Transverse colon (tissue), 4 donors: Measurements from ENCODE around the gene SRXN1. TPM values are rescaled to one million over a fixed set of nuclear protein-coding genes. Genes with fewer than 3 reads are reported as not detected.

Experiments
- DNase-seq: peaks from one replicate; pipeline ENCODE4 v3.0.0-alpha.2; 2019
- H3K27ac ChIP-seq, 4 donors: fragments of 200-600 bp; sonication (generic); 2 replicates each; pipeline ENCODE4 v1.5.1; 2016 to 2018; ENCODE audit warnings: inconsistent platforms in 4 of 4
- H3K27me3 ChIP-seq: fragments of 200-600 bp; sonication (generic); 2 replicates; pipeline ENCODE4 v1.5.1; 2017; ENCODE audit warnings: inconsistent platforms
- H3K36me3 ChIP-seq, 4 donors: fragments of 200-600 bp; sonication (generic); 2 replicates each; pipeline ENCODE4 v1.5.1; 2017 to 2019; ENCODE audit warnings: inconsistent platforms in 4 of 4
- H3K4me1 ChIP-seq, 4 donors: fragments of 200-600 bp; sonication (generic); 2 replicates each; pipeline ENCODE4 v1.5.1; 2017 to 2020; ENCODE audit warnings: inconsistent platforms in 4 of 4
- H3K4me3 ChIP-seq, 4 donors: fragments of 200-600 bp; sonication (generic); 1 replicate in 1 of 4; 2 replicates in 3 of 4; pipeline versions ENCODE4 v1.5.1 to v1.6.1; 2017 to 2019; ENCODE audit warnings: inconsistent platforms in 4 of 4
- H3K9me3 ChIP-seq, 2 donors: fragments of 200-600 bp; sonication (generic); 2 replicates each; pipeline ENCODE4 v1.5.1; 2017 to 2019; ENCODE audit warnings: inconsistent platforms in 2 of 2
- EP300 ChIP-seq: sonication (generic); formaldehyde crosslinking; IDR thresholded peaks from one replicate; pipeline ENCODE4 v1.6.1; 2017; ENCODE audit warnings: antibody characterized with exemption, low read depth
- POLR2A ChIP-seq: fragments of 450-650 bp; IDR thresholded peaks from one replicate; pipeline ENCODE4 v1.6.1; 2016; ENCODE audit warnings: antibody characterized with exemption, mild to moderate bottlenecking, moderate library complexity
- POLR2AphosphoS5 ChIP-seq, 3 donors: sonication (generic); formaldehyde crosslinking; IDR thresholded peaks; one replicate each; pipeline ENCODE4 v1.6.1; 2016; ENCODE audit warnings: antibody characterized with exemption in 3 of 3
- WGBS, 2 donors: methylation state at CpG; one replicate each; pipeline ENCODE4 v1.1.5; 2018; ENCODE audit warnings: low coverage in 1 of 2; 5-methylcytosine and 5-hydroxymethylcytosine counted together
- in situ Hi-C, 4 donors: fragments of 200-750 bp; cut with MboI; loops; one replicate each; pipeline versions ENCODE4 v1.15.0 to v1.15.1; 2017; ENCODE audit warnings: low sequenced_read_pairs in 3 of 4, low pct_ligation_motif_present in 1 of 4, low pct_unique_long_range_greater_than_20kb in 1 of 4
- intact Hi-C: fragments of 100-400 bp; cut with DNase I; formaldehyde crosslinking; loops from one replicate; pipeline ENCODE4 v1.15.1; 2023; ENCODE audit warnings: low total_unique reads
- total RNA-seq, 4 donors: library from RNA; depleted of rRNA; stranded (reverse); fragments of >200 nt; gene quantifications; one replicate each; pipeline ENCODE4 v1.1.0, GENCODE V29; 2016
- TF ChIP-seq, protein P1 (sequence below), 5 experiments: fragments of 200-600 bp in 3 of 5; fragments of 450-650 bp in 2 of 5; sonication (generic) in 3 of 5; IDR thresholded peaks; 1 replicate in 2 of 5; 2 replicates in 3 of 5; pipeline ENCODE4 v1.5.1; 2016 to 2017; ENCODE audit warnings: antibody characterized with exemption in 5 of 5, inconsistent platforms in 3 of 5, mild to moderate bottlenecking in 2 of 5, moderate library complexity in 1 of 5

The SRXN1 gene
- total RNA-seq, 4 donors from 2014 or later: 8.6 to 43.0 (median 21.2) TPM

DNA sequence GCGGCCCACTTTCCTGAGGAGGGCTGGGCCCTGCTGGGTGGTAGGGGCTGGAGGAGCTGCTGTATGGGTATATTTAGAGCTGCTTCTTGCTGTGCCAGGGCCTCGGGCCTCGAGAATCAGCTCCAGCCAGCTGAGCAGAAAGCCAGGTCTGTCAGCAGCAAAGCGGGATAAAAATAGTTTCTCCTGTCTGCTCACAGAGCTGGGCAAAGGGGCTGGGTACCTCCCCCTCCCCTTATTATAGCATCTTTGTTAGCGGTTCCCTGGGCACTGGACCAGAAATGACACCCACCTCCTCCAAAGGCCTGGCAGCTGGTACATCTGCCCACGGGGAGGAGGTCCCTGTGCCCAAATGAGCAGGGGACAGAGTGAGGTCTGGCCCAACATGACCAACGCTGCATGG is 16.6 kb upstream of the SRXN1 start:
- 74% methylated on average over 7 of the region's 7 CpGs; no CpG with 5 or more reads in 1 of the 2 donors for WGBS, 2 donors
- Histone ChIP-seq H3K27me3 (peaks cover 86% of the 10 kb centered on the region), H3K27ac (no peak overlapping the region), H3K4me3 (no peak overlapping the region), H3K36me3 (no peaks in the 10 kb centered on the region), H3K4me1 (no peaks in the 10 kb centered on the region), H3K9me3 (no peaks in the 10 kb centered on the region)
- TF ChIP-seq EP300: no peak
- TF ChIP-seq, protein P1, sequence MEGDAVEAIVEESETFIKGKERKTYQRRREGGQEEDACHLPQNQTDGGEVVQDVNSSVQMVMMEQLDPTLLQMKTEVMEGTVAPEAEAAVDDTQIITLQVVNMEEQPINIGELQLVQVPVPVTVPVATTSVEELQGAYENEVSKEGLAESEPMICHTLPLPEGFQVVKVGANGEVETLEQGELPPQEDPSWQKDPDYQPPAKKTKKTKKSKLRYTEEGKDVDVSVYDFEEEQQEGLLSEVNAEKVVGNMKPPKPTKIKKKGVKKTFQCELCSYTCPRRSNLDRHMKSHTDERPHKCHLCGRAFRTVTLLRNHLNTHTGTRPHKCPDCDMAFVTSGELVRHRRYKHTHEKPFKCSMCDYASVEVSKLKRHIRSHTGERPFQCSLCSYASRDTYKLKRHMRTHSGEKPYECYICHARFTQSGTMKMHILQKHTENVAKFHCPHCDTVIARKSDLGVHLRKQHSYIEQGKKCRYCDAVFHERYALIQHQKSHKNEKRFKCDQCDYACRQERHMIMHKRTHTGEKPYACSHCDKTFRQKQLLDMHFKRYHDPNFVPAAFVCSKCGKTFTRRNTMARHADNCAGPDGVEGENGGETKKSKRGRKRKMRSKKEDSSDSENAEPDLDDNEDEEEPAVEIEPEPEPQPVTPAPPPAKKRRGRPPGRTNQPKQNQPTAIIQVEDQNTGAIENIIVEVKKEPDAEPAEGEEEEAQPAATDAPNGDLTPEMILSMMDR (IDR thresholded peaks at IDR 0.05): no peak
- TF ChIP-seq POLR2A: no peak
- no peak for TF ChIP-seq POLR2AphosphoS5 (IDR thresholded peaks at IDR 0.05)
- intact Hi-C loops: no loop called here
- DNase-seq: no peak
- in situ Hi-C loops: no loop called here

DNA sequence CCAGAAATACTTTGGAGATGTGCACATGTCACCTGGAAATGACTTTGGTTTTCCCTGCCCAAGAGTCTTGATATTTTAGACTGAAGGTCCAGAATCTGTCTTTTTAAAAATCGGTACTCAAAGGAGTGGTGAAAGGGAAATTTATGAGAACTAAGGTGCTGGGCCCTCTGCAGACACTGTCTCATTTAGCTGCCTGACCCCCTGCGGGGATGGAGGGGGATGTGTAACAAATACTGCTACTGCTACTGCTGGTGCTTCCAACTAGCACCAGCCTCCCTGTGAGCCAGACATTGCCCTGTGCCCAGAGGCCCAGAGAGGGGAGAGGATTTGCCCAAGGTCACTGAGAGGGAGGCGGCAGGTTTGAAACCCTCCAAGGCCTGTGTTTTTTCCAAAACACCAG is 15.6 kb upstream of the SRXN1 start:
- TF ChIP-seq EP300: no peak
- TF ChIP-seq, protein P1 (IDR thresholded peaks at IDR 0.05): no peak
- no peak for TF ChIP-seq POLR2AphosphoS5 (IDR thresholded peaks at IDR 0.05)
- no peak for TF ChIP-seq POLR2A
- Histone ChIP-seq H3K9me3 (no peaks in the 10 kb centered on the region), H3K36me3 (no peaks in the 10 kb centered on the region), H3K27me3 (peaks cover 85% of the 10 kb centered on the region), H3K4me3 (no peak overlapping the region), H3K4me1 (no peaks in the 10 kb centered on the region), H3K27ac (no peak overlapping the region)
- 71% methylated on average over 3 of the region's 3 CpGs; no CpG with 5 or more reads in 1 of the 2 donors for WGBS, 2 donors
- intact Hi-C loops (no loop called here), in situ Hi-C loops (no loop called here)
- DNase-seq: no peak

DNA sequence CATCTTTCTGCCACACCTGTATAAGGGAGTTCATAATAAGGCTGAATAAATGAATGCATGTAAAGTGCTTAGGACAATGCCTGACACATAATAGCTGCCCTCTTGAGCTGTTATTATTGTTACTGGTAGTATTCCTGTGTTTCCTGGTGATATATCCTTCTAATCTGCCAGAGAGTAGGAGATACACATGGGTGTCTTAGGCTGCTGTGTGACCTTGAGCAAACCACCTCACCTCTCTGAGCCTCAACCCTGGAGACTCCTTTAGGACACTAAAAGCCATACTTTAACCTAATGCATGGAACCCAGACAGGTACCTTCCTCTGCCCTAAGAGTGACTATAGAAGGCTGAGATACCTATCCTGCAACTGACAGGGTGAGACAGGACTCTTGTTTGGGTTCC is 15.1 kb upstream of the SRXN1 start:
- Histone ChIP-seq H3K9me3 (no peaks in the 10 kb centered on the region), H3K4me3 (no peak overlapping the region), H3K27me3 (peaks cover 85% of the 10 kb centered on the region), H3K36me3 (no peaks in the 10 kb centered on the region), H3K27ac (no peak overlapping the region), H3K4me1 (no peaks in the 10 kb centered on the region)
- in situ Hi-C loops: no loop called here
- intact Hi-C loops: no loop called here
- DNase-seq: no peak
- no peak for TF ChIP-seq POLR2AphosphoS5 (IDR thresholded peaks at IDR 0.05)
- no peak for TF ChIP-seq EP300
- TF ChIP-seq, protein P1 (IDR thresholded peaks at IDR 0.05): no peak
- TF ChIP-seq POLR2A: no peak

DNA sequence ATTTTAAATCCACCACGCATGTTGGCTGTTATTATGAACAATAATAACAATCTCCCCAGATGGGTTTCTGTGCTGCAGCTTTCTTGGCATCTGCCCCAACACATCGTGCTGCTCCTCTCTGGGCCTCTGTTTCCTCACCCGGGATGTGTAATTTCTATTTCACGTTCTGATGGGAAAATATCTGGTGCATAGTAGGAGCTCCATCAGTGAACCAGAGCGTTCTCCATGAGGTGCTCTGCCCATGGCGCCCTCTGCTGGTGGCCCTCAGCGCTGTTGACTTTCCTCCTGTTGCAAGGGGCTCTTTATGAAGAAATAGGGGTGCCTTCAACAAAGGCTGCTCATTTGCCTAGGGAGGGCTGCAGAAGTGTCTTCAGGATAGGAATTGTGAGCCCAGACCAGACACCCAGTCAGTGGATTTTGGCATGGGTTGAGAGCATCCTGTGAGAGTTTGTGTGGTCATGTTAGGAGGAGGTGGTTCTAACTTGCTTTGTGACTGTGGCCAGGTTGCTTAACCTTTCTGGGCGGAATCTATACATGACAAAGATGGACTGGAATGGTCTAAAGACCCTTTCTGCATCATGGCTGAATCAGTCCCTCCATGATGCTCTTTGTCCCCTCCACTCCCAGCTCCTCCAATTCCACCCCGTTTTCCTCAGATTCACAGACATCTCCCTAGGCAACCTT is 14.5 kb upstream of the SRXN1 start:
- H3K9me3 ChIP-seq: no peaks in the 10 kb centered on the region
- no peak overlapping the region for H3K4me3 ChIP-seq
- H3K4me1 ChIP-seq: no peaks in the 10 kb centered on the region
- peak; percentile 54 for DNase-seq
- intact Hi-C loops (no loop called here), in situ Hi-C loops (no loop called here)
- no peaks in the 10 kb centered on the region for H3K36me3 ChIP-seq
- TF ChIP-seq, protein P1 (IDR thresholded peaks at IDR 0.05): peak; percentile 59 to 81 (median 69)
- no peak for TF ChIP-seq EP300
- 30 to 75% methylated on average over 2 to 9 of the region's 9 CpGs for WGBS, 2 donors
- H3K27me3 ChIP-seq: peaks cover 85% of the 10 kb centered on the region
- H3K27ac ChIP-seq: no peak overlapping the region
